ENCODE results near the gene NSMCE4A.
"Not testable (repeated sequence)": the region's sequence is repeated elsewhere in the genome, so short reads cannot be mapped to it uniquely, and the experiment has no call there.

Gene NSMCE4A

GRCh38 chr10:121974535-121975294, at the start of gene NSMCE4A:
NSMCE4A (minus strand) TSS chr10:121975217; CDS start chr10:121975165, 52 bp downstream.
- DNase-seq, result peak; percentile 2

DNA sequence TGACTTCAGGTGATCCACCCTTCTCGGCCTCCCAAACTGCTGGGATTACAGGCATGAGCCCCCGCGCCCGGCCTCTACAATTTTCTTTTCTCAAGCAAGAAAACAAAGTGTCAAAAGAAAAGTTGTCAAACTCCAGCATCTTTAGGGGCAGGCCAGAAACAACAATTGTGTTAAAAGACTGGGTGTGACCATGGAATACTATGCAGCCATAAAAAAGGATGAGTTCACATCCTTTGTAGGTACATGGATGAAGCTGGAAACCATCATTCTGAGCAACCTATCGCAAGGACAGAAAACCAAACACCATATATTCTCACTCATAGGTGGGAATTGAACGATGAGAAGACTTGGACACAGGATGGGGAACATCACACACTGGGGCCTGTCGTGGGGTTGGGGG, 48.2 kb upstream of the NSMCE4A start:
- DNase-seq, result not testable (repeated sequence)

DNA sequence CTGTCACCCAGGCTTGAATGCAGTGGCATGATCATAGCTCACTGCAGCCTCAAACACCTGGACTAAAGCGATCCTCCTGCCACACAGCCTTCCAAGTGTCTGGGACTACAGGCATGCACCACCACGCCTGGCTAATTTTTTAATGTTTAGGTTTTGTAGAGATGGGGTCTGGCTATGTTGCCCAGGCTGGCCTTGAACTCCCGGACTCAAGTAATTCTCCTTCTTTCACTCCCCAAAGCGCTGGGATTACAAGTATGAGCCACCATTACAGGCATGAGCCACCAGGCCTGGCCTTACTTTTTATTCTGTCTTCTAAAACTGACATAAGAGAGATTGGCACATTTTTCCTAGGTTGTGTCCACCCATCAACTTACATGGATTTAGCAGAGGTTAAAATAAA, 47.3 kb upstream of the NSMCE4A start:
- DNase-seq, result no peak

- no peak for DNase-seq
These were observed 46.8 kb upstream of the NSMCE4A start for GRCh38 chr10:122021828-122022227.

DNA sequence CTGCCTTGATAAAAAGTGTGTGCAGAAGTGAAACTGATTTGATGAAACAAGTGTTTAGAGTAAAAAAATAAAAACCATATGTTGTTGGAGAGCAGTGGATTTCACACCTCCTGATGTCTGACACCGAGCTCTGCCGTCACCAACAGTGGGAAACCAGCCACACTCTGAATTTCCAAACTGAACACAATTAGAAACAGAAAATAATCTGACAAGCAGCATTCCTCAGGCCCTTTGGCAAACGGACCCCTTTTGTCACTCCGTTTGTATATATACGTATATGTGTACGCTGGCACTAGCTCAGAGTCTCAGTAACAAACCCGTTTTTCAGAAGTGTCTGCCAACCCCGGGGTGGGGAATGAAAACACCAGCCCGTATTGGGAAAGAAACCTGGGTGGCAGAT, 46.4 kb upstream of the NSMCE4A start:
- no peak for DNase-seq

DNA sequence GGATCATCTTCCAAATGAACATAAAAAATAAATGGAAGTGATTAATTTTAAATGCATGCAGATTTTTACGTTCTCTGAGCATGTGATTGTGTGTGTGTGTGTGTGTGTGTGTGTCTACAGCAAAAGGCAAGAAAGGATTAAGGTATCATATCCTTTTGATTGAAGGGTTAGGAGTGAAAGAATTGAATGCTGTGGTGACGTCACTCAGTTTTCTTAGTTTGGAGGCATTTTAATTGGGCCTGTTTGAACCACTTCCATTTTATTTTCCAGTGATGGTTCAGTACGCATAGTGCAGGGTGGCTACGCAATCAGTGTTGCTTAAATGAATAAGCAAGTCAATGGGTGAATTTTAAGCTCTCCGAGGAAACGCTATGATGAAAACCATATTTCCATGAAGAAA, 45.2 kb upstream of the NSMCE4A start:
- DNase-seq, result no peak

DNA sequence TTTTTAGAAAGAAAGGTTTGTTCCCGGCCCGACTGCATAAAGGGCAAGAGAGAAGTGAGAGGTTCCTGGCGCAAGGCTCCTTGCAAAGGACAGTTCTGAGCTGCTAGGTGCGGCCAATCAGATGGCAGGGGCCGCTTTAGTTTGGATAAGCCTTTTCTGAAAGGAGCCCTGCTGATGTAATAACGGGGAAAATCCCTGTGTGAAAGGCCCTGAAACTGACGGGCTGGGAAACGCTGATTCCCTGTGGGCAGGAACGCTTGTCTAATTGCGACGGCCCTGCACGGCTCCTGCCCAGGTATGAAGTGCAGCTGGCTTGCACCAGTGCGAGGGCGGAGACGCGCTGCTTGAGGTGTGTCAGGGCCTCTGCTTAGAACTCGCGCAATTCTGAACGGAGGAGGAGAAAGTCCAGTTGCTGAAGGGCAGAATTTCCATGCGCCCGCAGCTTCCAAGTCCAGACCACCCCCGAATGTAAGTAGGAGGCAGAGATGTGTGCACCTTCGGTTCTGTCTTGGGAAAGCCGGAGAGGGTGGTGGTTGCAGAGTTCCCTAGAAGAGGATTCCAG, 44.5 kb upstream of the NSMCE4A start:
- DNase-seq, result peak; percentile 26

DNA sequence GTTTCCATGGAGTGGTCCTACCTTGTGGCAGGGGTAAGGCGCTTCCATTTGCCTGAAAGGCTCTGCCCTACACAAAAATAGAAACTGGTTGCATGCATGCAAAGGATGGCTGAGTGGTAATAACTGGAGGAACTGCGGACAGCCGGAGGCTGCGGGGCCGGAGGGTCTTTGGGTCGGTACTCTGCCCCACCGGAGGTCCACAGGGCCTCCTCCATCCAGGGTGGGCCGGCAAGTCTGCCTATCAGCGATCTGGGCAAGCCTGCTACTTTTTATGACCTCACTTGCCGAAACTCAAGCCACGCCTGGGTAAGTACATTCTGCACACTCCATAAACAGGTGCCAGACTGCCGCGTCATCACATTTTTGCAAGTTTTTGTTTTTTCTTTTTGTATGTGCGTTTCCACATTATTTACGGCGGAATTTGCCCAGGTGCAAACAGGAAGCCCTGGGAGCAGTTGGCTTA, 44.0 kb upstream of the NSMCE4A start:
- peak; percentile 54 for DNase-seq

DNA sequence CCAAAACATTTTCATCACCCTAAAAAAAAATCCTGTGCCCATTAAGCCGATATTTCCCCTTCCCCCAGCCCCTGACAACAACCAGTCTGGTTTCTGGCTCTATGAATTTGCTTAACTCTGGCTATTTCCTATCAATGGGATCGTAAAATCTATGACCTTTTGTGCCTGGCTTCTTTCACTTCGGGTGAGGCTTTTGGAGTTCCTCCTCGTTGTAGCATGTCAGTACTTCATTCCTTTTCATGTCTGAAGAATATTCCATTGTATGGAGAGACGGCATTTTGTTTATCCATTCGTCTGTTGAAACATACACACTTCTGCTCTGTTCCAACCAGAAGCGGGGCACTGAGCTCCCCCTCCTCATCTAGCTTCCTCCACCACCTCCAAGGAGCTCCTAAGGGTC, 43.5 kb upstream of the NSMCE4A start:
- peak; percentile 18 for DNase-seq

GRCh38 chr10:122017926-122018325, 42.9 kb upstream of the NSMCE4A start:
- not testable (repeated sequence) for DNase-seq

DNA sequence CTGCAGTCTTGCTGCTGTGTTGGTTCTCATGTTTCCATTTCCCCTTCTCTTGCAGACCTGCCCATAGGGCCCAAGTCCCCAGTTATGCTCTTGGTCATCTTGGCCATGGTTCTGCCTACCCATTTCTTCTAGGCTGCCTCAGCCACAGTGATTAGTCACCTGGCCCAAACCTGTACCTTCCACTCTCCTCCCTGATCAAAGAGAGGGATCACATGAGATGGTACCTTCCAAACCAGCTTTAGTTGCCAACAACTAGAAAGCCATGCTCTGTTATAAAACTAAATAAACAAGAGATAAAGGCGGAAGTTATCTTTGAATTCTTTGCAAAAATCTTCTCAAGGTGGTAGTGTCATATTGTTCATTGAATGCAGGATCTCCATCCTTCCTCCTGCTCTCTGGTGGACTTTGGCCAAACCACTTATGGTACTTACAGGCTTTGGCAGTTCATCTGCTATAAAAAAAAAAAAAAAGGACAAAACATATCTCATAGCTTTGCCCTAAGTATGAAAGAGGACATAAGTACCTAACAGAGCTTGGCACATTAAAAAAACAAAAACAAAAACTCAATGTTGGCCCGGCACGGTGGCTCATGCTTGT, 39.7 kb upstream of the NSMCE4A start:
- no peak for DNase-seq

- DNase-seq, result no peak
These were observed 38.3 kb upstream of the NSMCE4A start for GRCh38 chr10:122013311-122013780.

GRCh38 chr10:122012731-122013130, 37.7 kb upstream of the NSMCE4A start:
- DNase-seq, result no peak

DNA sequence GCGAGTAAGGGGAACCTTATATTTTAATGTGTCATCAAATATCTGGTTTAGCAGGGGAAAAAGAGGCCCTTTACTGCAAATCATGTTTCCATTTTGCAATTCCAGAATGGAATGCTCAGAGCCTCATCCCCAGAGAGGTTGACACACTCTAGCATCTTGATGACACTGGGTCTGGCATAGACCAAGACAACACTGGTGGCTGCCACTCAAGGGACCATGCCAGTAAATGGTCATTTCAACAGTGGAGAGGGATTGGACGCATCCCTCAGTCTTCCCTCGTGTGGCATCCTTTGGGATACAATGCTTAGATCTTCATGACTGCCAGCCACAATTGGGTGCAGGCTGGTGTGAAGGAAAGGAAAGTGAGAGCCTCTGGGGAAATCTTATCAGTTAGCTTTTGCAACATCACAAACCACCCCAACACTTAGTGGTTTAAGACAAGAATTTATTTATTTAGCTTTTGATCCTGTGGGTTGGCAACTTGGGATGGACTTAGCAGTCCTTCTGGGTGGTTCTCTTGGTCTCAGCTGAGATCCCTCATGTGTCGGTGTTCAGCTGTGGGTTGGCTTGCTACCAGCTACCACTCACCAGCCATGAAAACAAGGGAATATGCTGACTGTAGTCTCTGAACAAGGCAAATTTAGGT, 35.5 kb upstream of the NSMCE4A start:
- DNase-seq, result no peak

GRCh38 chr10:122007415-122007814, 32.4 kb upstream of the NSMCE4A start:
- DNase-seq, result no peak

DNA sequence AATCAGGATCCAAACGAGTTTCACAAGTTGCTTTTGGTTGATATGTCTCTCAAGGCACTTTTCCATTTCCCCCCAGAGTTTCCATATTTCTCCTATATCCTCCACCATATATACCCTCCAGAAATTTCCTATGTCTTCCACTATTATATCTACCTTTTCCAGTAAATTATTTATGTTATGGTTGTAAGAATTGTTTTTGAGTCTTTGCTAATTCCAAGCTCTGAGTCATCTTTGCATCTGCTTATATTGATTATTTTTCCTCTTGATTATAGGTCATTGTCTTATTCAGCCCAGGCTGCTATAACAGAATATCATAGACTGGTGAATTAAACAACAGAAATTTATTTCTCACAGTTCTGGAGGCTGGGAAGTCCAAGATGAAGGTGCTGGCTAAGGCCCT, 26.7 kb upstream of the NSMCE4A start:
- DNase-seq, result no peak

- no peak for DNase-seq
These were observed 24.3 kb upstream of the NSMCE4A start for GRCh38 chr10:121999301-121999700.

DNA sequence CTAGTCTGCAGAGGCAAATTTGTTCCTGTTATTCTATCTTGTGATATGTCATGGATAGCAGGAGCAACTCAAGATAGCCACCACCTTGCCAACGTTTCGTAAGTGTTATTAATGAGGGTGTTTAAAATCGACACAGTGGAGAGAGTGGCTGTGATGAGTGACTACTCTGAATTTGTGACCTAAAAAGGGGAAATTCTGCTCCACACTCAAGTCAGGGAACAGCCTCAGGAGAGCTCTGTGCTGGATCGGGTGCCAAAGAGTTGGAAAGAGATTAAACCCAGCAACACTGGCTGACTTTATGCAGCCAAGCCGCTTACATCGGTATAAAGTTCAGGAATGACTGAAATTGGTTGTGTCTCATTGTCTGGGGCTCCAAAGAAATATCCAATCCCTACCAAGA, 23.4 kb upstream of the NSMCE4A start:
- DNase-seq, result no peak

- DNase-seq, result peak; percentile 8
These were observed 19.5 kb upstream of the NSMCE4A start for GRCh38 chr10:121994429-121994941.

- DNase-seq, result not testable (repeated sequence)
These were observed 16.7 kb upstream of the NSMCE4A start for GRCh38 chr10:121991727-121992126.

DNA sequence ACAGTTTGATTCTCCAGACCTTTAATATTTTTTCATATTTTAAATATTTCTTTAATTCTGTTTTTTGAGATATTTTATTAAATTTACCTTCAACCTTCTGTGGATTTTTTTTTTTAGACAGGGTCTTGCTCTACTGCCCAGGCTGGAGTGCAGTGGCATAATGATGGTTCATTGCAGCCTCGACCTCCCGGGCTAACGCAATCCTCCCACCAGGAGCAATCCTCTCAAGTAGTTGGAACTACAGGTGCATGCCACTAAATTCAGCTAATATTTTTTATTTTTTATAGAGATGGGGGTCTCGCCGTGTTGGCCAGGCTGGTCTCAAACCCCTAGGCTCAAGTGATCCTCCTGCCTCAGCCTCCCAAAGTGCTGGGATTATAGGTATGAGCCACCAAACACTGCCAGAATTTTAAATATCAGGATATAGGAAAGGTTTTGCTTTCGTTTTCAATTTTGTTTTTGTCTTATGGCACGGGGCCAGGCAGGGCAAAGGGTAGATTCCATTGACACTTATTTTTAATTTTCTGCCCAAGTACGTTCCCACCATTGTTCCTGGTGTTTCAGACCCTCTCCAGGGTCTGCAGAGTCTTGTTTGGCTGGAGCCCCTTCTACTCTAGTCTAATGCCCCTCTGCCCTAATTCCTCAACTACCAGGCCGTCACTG, 15.1 kb upstream of the NSMCE4A start:
- no peak for DNase-seq
